ENCODE data around the gene C12orf42. TPM values are rescaled to one million over a fixed set of nuclear protein-coding genes. Genes with fewer than 3 reads are reported as not detected.

C12orf42 gene
- total and polyA plus RNA-seq, 7 experiments from 2014 or later, result 2.6 to 15.4 (median 7.9) TPM

- Histone ChIP-seq H3K9me3 (ENCODE audit: control insufficient read depth in 2 of 3, low read length in 3 of 3) (no peaks in the 10 kb centered on the region), H3K4me1 (ENCODE audit: control insufficient read depth in 2 of 2, insufficient read depth in 2 of 2, low read length in 2 of 2) (no peaks in the 10 kb centered on the region), H3K27me3 (ENCODE audit: control insufficient read depth in 2 of 2, insufficient read depth in 2 of 2, low read length in 2 of 2) (no peaks in the 10 kb centered on the region), H3K4me3 (ENCODE audit: low read length) (no peak overlapping the region), H3K36me3 (ENCODE audit: control insufficient read depth in 2 of 3, insufficient read depth in 3 of 3, low read length in 3 of 3) (no peaks in the 10 kb centered on the region), H3K27ac (ENCODE audit: low read depth, low read length) (no peak overlapping the region)
- DNase-seq, result no peak
- Mint-ChIP-seq H3K9me3 (peaks cover 2 to 25% (median 13%) of the 10 kb centered on the region in 11 donors), H3K4me1 (no peaks in the 10 kb centered on the region), H3K36me3 (peaks cover 7 to 25% (median 24%) of the 10 kb centered on the region in 5 donors), H3K27ac (peak overlapping the region in 1 of 9 donors; percentile 10), H3K27me3 (no peaks in the 10 kb centered on the region), H3K4me3 (no peak overlapping the region)
- intact Hi-C loops (cut with micrococcal nuclease), result no loop called here
- ATAC-seq, result no peak
- ChIA-PET POLR2A (no interaction called here), CTCF (no interaction called here)
Measured at GRCh38 chr12:103422746-103423515, 72.8 kb downstream of the C12orf42 start.

- H3K27me3 ChIP-seq (ENCODE audit: control insufficient read depth in 2 of 2, insufficient read depth in 2 of 2, low read length in 2 of 2), result no peaks in the 10 kb centered on the region
- ATAC-seq, result no peak
- H3K27ac ChIP-seq (ENCODE audit: low read depth, low read length), result no peak overlapping the region
- POLR2A ChIA-PET, result no interaction called here
- CTCF ChIA-PET, result no interaction called here
- no peak overlapping the region for H3K27ac Mint-ChIP-seq
- no peaks in the 10 kb centered on the region for H3K9me3 ChIP-seq (ENCODE audit: control insufficient read depth in 2 of 3, low read length in 3 of 3)
- no peaks in the 10 kb centered on the region for H3K27me3 Mint-ChIP-seq
- no peak overlapping the region for H3K4me3 Mint-ChIP-seq
- no peak overlapping the region for H3K4me3 ChIP-seq (ENCODE audit: low read length)
- H3K4me1 ChIP-seq (ENCODE audit: control insufficient read depth in 2 of 2, insufficient read depth in 2 of 2, low read length in 2 of 2), result no peaks in the 10 kb centered on the region
- H3K9me3 Mint-ChIP-seq, result peaks cover under 1 to 19% (median 7%) of the 10 kb centered on the region in 11 donors
- no peak for DNase-seq
- H3K4me1 Mint-ChIP-seq, result no peaks in the 10 kb centered on the region
- no peaks in the 10 kb centered on the region for H3K36me3 ChIP-seq (ENCODE audit: control insufficient read depth in 2 of 3, insufficient read depth in 3 of 3, low read length in 3 of 3)
- intact Hi-C loops (cut with micrococcal nuclease), result no loop called here
- H3K36me3 Mint-ChIP-seq, result peaks cover 7 to 23% (median 18%) of the 10 kb centered on the region in 5 donors
Measured at GRCh38 chr12:103422328-103422727, 73.4 kb downstream of the C12orf42 start.

GRCh38 chr12:103421402-103421801, 74.4 kb downstream of the C12orf42 start:
- CTCF ChIA-PET, result no interaction called here
- no peaks in the 10 kb centered on the region for H3K36me3 ChIP-seq (ENCODE audit: control insufficient read depth in 2 of 3, insufficient read depth in 3 of 3, low read length in 3 of 3)
- Mint-ChIP-seq H3K27ac (no peak overlapping the region), H3K9me3 (peaks cover 0 to 10% (median 3%) of the 10 kb centered on the region in 11 donors), H3K27me3 (no peaks in the 10 kb centered on the region), H3K4me1 (no peaks in the 10 kb centered on the region), H3K4me3 (no peak overlapping the region), H3K36me3 (peaks cover 6 to 26% (median 15%) of the 10 kb centered on the region in 5 donors)
- no peak for DNase-seq
- POLR2A ChIA-PET, result no interaction called here
- H3K27me3 ChIP-seq (ENCODE audit: control insufficient read depth in 2 of 2, insufficient read depth in 2 of 2, low read length in 2 of 2), result no peaks in the 10 kb centered on the region
- H3K9me3 ChIP-seq (ENCODE audit: control insufficient read depth in 2 of 3, low read length in 3 of 3), result no peaks in the 10 kb centered on the region
- H3K27ac ChIP-seq (ENCODE audit: low read depth, low read length), result no peak overlapping the region
- no peaks in the 10 kb centered on the region for H3K4me1 ChIP-seq (ENCODE audit: control insufficient read depth in 2 of 2, insufficient read depth in 2 of 2, low read length in 2 of 2)
- ATAC-seq, result no peak
- intact Hi-C loops (cut with micrococcal nuclease), result no loop called here
- H3K4me3 ChIP-seq (ENCODE audit: low read length), result no peak overlapping the region

- no peak overlapping the region for H3K4me3 ChIP-seq (ENCODE audit: low read length)
- no peaks in the 10 kb centered on the region for H3K27me3 Mint-ChIP-seq
- no peak overlapping the region for H3K27ac ChIP-seq (ENCODE audit: low read depth, low read length)
- ATAC-seq (no peak), DNase-seq (no peak)
- H3K36me3 ChIP-seq (ENCODE audit: control insufficient read depth in 2 of 3, insufficient read depth in 3 of 3, low read length in 3 of 3), result no peaks in the 10 kb centered on the region
- no peaks in the 10 kb centered on the region for H3K27me3 ChIP-seq (ENCODE audit: control insufficient read depth in 2 of 2, insufficient read depth in 2 of 2, low read length in 2 of 2)
- intact Hi-C loops (cut with micrococcal nuclease), result no loop called here
- no peaks in the 10 kb centered on the region for H3K4me1 ChIP-seq (ENCODE audit: control insufficient read depth in 2 of 2, insufficient read depth in 2 of 2, low read length in 2 of 2)
- POLR2A ChIA-PET, result no interaction called here
- no peak overlapping the region for H3K4me3 Mint-ChIP-seq
- CTCF ChIA-PET, result no interaction called here
- H3K4me1 Mint-ChIP-seq, result no peaks in the 10 kb centered on the region
- peaks cover 0 to 8% (median 4%) of the 10 kb centered on the region in 5 donors for H3K36me3 Mint-ChIP-seq
- no peak overlapping the region for H3K27ac Mint-ChIP-seq
- H3K9me3 Mint-ChIP-seq, result peaks cover 0 to 13% (median 1%) of the 10 kb centered on the region in 11 donors
- H3K9me3 ChIP-seq (ENCODE audit: control insufficient read depth in 2 of 3, low read length in 3 of 3), result no peaks in the 10 kb centered on the region
Measured at GRCh38 chr12:103415681-103416080, 80.1 kb downstream of the C12orf42 start.

GRCh38 chr12:103401421-103401820, 94.3 kb downstream of the C12orf42 start:
- H3K4me1 Mint-ChIP-seq, result peaks cover 0 to 7% (median 0%) of the 10 kb centered on the region in 7 donors
- H3K27ac Mint-ChIP-seq, result no peak overlapping the region
- H3K4me1 ChIP-seq (ENCODE audit: control insufficient read depth in 2 of 2, insufficient read depth in 2 of 2, low read length in 2 of 2), result no peaks in the 10 kb centered on the region
- H3K9me3 ChIP-seq (ENCODE audit: control insufficient read depth in 2 of 3, low read length in 3 of 3), result no peaks in the 10 kb centered on the region
- ChIA-PET CTCF (interaction anchor here (0.6 to 0.8 kb wide), 2 partner anchors 103 to 141 kb away, joined by 3 read pairs; no protein-coding TSS in a partner anchor), POLR2A (no interaction called here)
- H3K27me3 ChIP-seq (ENCODE audit: control insufficient read depth in 2 of 2, insufficient read depth in 2 of 2, low read length in 2 of 2), result no peaks in the 10 kb centered on the region
- H3K4me3 Mint-ChIP-seq, result no peak overlapping the region
- H3K27me3 Mint-ChIP-seq, result no peaks in the 10 kb centered on the region
- H3K27ac ChIP-seq (ENCODE audit: low read depth, low read length), result no peak overlapping the region
- H3K36me3 ChIP-seq (ENCODE audit: control insufficient read depth in 2 of 3, insufficient read depth in 3 of 3, low read length in 3 of 3), result no peaks in the 10 kb centered on the region
- DNase-seq (peak in 4 of 9 donors; percentile 2 to 42 (median 13)), ATAC-seq (no peak)
- peaks cover 0 to 10% (median 0%) of the 10 kb centered on the region in 11 donors for H3K9me3 Mint-ChIP-seq
- intact Hi-C loops (cut with micrococcal nuclease), result loop anchor here in 1 of 2 donors (1.0 to 2.0 kb wide), 2 partner anchors 103 to 147 kb away; no protein-coding TSS in a partner anchor
- no peak overlapping the region for H3K4me3 ChIP-seq (ENCODE audit: low read length)
- peaks cover 0 to 17% (median 6%) of the 10 kb centered on the region in 5 donors for H3K36me3 Mint-ChIP-seq

GRCh38 chr12:103399986-103400385, 95.8 kb downstream of the C12orf42 start:
- Mint-ChIP-seq H3K36me3 (peaks cover 0 to 13% (median 5%) of the 10 kb centered on the region in 5 donors), H3K27ac (no peak overlapping the region), H3K4me1 (peaks cover 0 to 7% (median 0%) of the 10 kb centered on the region in 7 donors), H3K27me3 (no peaks in the 10 kb centered on the region), H3K9me3 (peaks cover 0 to 10% (median 0%) of the 10 kb centered on the region in 11 donors), H3K4me3 (no peak overlapping the region)
- DNase-seq, result no peak
- intact Hi-C loops (cut with micrococcal nuclease), result loop anchor here in 1 of 2 donors (2.0 kb wide), 1 partner anchor 149 kb away; no protein-coding TSS in a partner anchor
- Histone ChIP-seq H3K4me1 (ENCODE audit: control insufficient read depth in 2 of 2, insufficient read depth in 2 of 2, low read length in 2 of 2) (no peaks in the 10 kb centered on the region), H3K4me3 (ENCODE audit: low read length) (no peak overlapping the region), H3K27me3 (ENCODE audit: control insufficient read depth in 2 of 2, insufficient read depth in 2 of 2, low read length in 2 of 2) (no peaks in the 10 kb centered on the region), H3K9me3 (ENCODE audit: control insufficient read depth in 2 of 3, low read length in 3 of 3) (no peaks in the 10 kb centered on the region), H3K36me3 (ENCODE audit: control insufficient read depth in 2 of 3, insufficient read depth in 3 of 3, low read length in 3 of 3) (no peaks in the 10 kb centered on the region), H3K27ac (ENCODE audit: low read depth, low read length) (no peak overlapping the region)
- POLR2A ChIA-PET, result no interaction called here
- CTCF ChIA-PET, result no interaction called here
- peak; percentile 66 for ATAC-seq

GRCh38 chr12:103397536-103397935, 98.2 kb downstream of the C12orf42 start:
- ChIA-PET CTCF (no interaction called here), POLR2A (no interaction called here)
- Mint-ChIP-seq H3K4me3 (no peak overlapping the region), H3K9me3 (peaks cover 0 to 10% (median 2%) of the 10 kb centered on the region in 11 donors), H3K27ac (no peak overlapping the region), H3K36me3 (peaks cover 0 to 17% (median 4%) of the 10 kb centered on the region in 5 donors), H3K4me1 (peaks cover 0 to 7% (median 0%) of the 10 kb centered on the region in 7 donors), H3K27me3 (no peaks in the 10 kb centered on the region)
- DNase-seq (no peak), ATAC-seq (no peak)
- Histone ChIP-seq H3K9me3 (ENCODE audit: control insufficient read depth in 2 of 3, low read length in 3 of 3) (no peaks in the 10 kb centered on the region), H3K4me3 (ENCODE audit: low read length) (no peak overlapping the region), H3K36me3 (ENCODE audit: control insufficient read depth in 2 of 3, insufficient read depth in 3 of 3, low read length in 3 of 3) (no peaks in the 10 kb centered on the region), H3K27me3 (ENCODE audit: control insufficient read depth in 2 of 2, insufficient read depth in 2 of 2, low read length in 2 of 2) (no peaks in the 10 kb centered on the region), H3K27ac (ENCODE audit: low read depth, low read length) (no peak overlapping the region), H3K4me1 (ENCODE audit: control insufficient read depth in 2 of 2, insufficient read depth in 2 of 2, low read length in 2 of 2) (no peaks in the 10 kb centered on the region)
- intact Hi-C loops (cut with micrococcal nuclease), result no loop called here
